ENCODE data around the gene HHIP.

The HHIP gene

DNA sequence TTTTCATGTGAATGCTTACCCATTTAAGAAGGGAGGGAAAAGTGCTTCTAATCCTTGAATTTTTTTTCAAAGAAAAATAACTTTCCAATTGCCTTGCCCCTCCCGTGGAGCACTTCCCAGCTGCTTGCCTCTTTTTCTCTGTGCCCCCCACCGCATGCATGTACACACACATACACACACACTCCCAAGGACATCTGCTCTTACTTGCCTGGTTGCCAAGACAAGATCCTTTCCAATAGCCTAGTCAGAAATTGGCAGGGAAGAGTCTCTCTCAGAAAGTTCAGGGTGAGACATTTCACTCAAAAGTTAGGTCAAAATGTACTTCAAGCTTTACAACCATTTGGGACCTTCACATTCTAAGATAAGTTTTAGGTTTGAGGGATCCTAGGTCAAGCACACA, 10.9 kb downstream of the HHIP start:
- no peak for DNase-seq (ENCODE audit: low read depth, low spot score)

DNA sequence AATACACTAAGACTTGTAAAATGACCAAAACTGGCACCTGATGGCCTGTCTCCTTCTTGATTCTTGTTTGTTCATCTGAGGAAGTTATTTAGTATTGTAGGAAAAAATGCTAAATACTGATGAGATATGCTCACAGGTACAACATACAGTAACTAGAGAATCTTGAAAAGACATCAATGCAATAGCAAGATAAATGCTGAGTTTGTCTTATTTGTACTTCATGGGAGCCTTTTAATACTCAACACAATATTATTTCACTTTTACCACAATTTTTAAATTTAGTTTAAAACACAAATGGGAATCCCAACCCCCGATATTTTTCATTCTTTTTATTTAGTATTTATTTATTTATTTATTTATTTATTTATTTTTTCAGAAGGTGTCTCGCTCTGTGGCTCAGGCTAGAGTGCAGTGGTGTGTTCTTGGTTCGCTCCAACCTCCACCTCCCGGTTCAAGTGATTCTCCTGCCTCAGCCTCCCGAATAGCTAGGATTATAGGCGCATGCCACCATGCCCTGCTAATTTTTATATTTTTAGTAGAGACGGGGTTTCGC, 12.1 kb downstream of the HHIP start:
- DNase-seq (ENCODE audit: low read depth, low spot score) = no peak

GRCh38 chr4:144658903-144659302, 12.9 kb downstream of the HHIP start:
- DNase-seq (ENCODE audit: low read depth, low spot score) = no peak

DNA sequence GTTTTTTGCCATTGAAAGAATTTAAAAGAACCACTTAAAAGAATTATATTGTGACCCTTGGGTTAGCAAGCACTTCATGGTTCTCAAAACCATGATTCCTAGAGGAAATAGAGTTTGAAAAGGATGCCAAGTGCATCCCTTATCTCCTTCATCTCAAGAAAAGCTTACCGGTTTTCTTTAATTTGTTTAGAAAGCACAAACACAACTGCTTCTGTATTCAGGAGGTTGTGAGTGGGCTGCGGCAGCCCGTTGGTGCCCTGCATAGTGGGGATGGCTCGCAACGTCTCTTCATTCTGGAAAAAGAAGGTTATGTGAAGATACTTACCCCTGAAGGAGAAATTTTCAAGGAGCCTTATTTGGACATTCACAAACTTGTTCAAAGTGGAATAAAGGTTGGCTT, 13.5 kb downstream of the HHIP start:
- DNase-seq (ENCODE audit: low read depth, low spot score) = no peak

- DNase-seq (ENCODE audit: low read depth, low spot score) = no peak
Observed at GRCh38 chr4:144663834-144664475, 18.0 kb downstream of the HHIP start.

GRCh38 chr4:144666539-144667175, 20.7 kb downstream of the HHIP start:
- no peak for DNase-seq (ENCODE audit: low read depth, low spot score)

GRCh38 chr4:144667500-144667899, 21.5 kb downstream of the HHIP start:
- no peak for DNase-seq (ENCODE audit: low read depth, low spot score)

- no peak for DNase-seq (ENCODE audit: low read depth, low spot score)
Observed at GRCh38 chr4:144670776-144671175, 24.8 kb downstream of the HHIP start.

- no peak for DNase-seq (ENCODE audit: low read depth, low spot score)
Observed at GRCh38 chr4:144674711-144675110, 28.8 kb downstream of the HHIP start.

GRCh38 chr4:144681806-144682205, 35.9 kb downstream of the HHIP start:
- DNase-seq (ENCODE audit: low read depth, low spot score) = no peak

- DNase-seq (ENCODE audit: low read depth, low spot score) = no peak
Observed at GRCh38 chr4:144683516-144683915, 37.6 kb downstream of the HHIP start.

- no peak for DNase-seq (ENCODE audit: low read depth, low spot score)
Observed at GRCh38 chr4:144685911-144686310, 40.0 kb downstream of the HHIP start.

- DNase-seq (ENCODE audit: low read depth, low spot score) = no peak
Observed at GRCh38 chr4:144686921-144687320, 41.0 kb downstream of the HHIP start.

GRCh38 chr4:144687466-144687865, 41.5 kb downstream of the HHIP start:
- DNase-seq (ENCODE audit: low read depth, low spot score) = no peak

GRCh38 chr4:144688035-144688569, 42.1 kb downstream of the HHIP start:
- no peak for DNase-seq (ENCODE audit: low read depth, low spot score)

GRCh38 chr4:144689125-144689524, 43.2 kb downstream of the HHIP start:
- DNase-seq (ENCODE audit: low read depth, low spot score) = no peak

GRCh38 chr4:144695721-144696120, 49.8 kb downstream of the HHIP start:
- no peak for DNase-seq (ENCODE audit: low read depth, low spot score)

DNA sequence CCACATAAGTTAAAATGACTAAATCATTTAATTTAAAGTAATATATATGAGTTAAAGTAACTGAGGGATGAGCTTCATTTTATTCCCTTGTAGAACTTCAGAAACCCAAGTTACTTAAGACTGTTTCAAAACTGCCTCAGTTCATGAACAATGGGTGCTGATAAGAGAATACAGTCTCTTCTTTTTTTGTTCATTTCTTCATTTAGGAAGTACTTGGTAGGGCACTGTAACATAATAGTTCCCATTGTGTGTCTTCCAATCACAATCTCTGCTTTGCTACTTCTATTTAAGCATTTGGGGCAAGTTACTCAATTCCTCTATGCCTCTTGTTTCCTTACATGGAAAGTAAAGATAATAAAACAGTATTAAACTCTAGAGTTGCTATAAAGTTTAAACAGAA, 50.4 kb downstream of the HHIP start:
- no peak for DNase-seq (ENCODE audit: low read depth, low spot score)

DNA sequence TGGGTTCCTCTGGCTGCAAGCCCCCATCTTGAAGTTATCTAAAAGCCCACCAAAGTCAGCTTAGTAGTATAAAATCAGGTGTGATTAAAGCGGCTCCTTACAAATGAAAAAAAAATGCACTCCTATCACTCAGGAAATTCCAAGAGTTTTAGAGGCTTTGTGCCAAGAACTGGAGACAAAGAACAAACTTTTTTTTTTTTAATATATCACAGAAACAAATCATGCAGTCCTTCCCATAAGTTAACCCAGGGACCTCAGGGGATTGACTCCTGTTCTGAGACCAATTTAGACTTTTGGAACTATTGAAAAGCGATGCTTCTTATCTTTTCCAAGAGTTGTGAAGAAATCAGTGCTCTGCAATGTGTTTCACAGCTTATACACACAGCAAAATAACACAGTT, 53.6 kb downstream of the HHIP start:
- no peak for DNase-seq (ENCODE audit: low read depth, low spot score)

DNA sequence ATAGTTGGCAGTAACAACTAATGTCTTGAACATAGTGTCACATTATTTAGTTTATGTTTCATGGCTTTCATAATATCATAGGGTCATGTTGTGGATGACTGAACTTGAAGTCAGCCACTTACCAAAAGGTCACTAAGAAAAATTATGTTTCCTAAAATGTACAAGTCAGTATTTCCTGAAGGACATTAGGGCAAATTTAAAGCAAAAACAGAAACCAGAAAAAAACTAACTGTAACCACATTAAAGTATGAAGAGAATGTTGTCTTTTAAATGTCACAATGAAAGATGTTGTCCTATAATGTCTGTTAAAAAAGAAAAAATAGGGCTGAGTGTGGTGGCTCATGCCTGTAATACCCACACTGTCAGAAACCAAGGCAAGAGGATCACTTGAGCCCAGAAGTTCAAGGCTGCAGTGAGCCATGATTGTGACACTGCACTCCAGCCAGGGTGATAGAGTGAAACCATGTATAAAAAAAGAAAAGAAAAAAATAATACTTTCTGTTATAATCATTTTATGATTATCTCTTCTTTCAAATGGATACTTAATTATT, 55.8 kb downstream of the HHIP start:
- no peak for DNase-seq (ENCODE audit: low read depth, low spot score)

DNA sequence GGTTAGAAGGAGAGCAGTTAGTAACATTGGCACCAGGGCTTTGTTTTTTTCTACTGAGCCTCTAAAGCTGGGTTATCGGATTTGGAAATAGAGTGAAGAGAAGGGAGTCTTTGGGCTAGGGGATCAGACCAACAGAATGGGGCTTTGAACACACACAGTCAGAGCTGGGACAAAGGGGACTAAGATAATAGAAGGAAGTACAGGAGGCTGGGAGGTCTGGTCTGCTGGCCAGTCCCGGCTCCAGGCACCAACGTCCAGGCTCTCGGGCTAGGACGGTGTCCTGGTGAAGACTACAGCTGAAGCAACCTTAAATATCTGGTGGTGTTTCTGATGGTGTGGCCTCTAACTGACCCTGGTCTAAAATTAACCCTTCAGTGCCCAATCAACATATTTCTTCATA, 57.5 kb downstream of the HHIP start:
- no peak for DNase-seq (ENCODE audit: low read depth, low spot score)

DNA sequence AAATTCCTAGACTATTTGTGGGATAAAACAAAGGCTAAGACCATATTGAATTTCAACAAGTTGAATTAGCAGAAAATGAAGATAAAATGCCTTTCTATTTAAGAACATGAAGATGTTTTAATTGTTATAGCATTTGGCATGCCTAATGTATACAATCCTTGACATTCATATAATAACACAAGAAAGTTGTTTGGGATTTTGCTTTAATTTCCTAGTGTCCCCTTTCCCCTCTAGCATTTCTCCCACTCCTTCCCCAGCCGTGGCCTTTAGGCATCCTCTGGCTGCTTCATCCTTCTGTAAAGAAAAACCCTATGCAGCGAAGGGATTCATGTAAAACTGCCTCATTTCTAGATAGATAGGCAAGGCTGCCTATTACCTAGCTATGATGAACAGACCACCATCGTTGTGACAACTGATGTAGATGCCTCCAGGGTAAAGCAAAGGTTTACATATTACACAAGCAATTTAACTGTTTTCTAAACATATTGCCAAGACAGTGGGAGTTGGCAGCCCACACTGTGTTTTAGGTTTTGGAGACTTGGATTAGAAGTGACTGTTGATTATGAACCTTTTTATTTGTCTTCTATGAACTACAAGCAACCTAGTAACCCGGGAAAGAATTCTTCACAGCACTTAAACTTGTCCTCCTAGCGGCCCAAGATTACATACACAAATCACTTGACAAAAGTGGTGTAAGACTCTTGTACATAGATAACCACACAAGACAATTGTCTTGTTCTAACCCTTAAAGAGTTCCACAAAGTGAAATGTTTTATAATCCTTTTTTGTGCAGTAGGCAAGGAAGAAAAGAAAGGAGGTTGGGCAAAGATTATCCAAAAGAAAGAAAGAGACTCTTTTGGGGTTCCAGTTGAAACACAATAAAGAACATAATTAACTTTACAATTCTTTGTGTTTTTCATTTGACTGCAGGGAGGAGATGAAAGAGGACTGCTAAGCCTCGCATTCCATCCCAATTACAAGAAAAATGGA, 59.9 kb downstream of the HHIP start:
- DNase-seq (ENCODE audit: low read depth, low spot score) = no peak
